HG02943 (cell line): ENCODE measurements around the gene SETD2.
A peak's percentile ranks its signal among the peaks of the same experiment; 100 is the strongest.

ENCODE experiments used
- ATAC-seq: cut with Tn5 transposase; IDR thresholded peaks from one replicate; pipeline ENCODE4 v1.9.1; 2021; ENCODE audit warnings: mild to moderate bottlenecking, low read depth, moderate library complexity; ENCODE audit not compliant: unreplicated experiment

The SETD2 gene

DNA sequence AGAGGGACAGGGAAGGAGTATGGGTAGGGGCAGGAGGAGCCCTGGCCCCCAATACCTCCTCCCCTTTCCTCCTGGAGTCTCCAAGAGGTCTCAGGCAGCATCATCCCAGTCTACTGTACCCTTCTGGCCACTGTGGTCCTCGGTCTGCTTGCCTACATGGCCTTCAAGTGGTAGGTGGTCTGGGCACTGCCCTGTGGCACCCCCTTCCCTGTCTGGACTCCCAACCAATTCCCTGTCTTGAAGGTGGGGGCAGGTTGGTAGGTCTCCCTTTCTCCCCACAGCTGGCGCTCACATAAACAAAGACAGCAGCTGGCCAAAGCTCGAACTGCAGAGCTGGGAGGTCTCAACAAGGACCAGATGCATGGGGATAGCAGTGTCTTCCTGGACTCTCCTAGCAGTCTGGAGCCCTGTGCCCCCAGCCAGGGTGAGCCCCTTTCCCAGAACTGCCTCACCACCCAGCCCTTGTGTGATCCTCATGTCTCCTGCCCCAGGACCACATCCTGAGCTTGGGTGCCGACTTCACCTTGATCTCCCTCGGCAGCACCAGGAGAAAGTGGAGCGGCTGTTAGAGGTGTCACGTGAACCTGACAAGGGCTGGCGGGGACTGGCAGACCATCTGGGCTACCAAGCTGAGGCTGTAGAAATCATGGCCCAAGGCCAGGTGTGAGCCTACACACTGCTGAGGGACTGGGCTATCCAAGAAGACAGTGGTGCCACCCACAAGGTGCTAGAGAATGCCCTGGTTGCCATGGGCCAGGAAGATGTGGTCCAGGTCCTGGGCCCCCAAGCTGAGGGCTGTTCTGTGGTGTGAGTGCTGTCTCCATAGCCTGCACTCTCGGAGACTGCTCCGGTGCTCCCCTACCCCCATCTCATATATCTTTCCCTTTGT lies 151.3 kb downstream of the SETD2 start:
- no peak for ATAC-seq

DNA sequence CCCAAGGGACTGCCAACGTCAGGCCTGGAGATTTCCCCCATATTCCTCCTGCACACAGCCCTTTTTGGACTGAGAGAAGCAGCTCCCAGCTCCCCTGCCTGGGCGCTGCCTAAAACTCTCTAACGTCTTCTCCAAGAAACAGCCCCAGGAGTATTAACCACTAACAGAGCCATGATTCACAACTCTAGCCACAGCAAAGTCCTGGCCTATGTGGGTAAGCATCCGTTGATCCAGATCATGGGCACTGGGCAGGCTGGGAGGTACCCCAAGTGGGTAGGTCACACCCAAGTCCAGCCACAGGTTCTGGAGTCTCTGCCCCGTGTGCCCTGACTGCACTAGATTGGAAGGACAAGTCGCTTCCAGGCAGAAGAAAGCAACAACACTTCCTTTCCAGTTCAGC lies 152.5 kb downstream of the SETD2 start:
- ATAC-seq, result no peak

- ATAC-seq, result no peak
These were observed 153.0 kb downstream of the SETD2 start for GRCh38 chr3:47010910-47011309.

DNA sequence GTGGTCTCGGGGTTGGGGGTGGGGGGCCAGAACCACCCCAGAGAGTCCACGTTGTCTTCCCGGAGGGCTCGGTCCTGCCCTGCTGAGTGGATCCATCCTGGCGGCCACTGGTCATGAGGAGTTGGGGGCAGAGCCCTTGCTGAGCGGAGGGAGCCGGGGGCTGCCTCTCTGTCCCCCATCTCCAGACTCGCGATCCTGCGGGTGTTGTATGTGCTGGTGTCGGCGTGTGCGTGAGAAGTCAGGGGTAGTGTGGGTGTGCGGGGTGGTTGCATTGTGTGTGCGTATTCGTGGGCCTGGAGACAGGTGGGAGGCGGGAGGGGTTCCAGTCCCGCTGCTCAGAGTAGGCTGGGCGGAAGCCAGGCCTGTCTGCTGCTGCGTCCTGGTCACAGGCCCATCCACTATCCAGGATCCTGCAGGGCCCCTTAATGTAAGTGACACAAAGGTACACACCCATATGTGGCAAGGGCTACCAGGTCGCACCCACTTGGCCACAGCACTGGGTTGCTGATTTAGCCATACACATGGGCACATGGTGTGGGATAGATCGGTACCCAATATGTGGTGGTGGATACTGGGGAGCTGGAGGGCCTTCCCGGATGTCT lies 153.7 kb downstream of the SETD2 start:
- no peak for ATAC-seq

DNA sequence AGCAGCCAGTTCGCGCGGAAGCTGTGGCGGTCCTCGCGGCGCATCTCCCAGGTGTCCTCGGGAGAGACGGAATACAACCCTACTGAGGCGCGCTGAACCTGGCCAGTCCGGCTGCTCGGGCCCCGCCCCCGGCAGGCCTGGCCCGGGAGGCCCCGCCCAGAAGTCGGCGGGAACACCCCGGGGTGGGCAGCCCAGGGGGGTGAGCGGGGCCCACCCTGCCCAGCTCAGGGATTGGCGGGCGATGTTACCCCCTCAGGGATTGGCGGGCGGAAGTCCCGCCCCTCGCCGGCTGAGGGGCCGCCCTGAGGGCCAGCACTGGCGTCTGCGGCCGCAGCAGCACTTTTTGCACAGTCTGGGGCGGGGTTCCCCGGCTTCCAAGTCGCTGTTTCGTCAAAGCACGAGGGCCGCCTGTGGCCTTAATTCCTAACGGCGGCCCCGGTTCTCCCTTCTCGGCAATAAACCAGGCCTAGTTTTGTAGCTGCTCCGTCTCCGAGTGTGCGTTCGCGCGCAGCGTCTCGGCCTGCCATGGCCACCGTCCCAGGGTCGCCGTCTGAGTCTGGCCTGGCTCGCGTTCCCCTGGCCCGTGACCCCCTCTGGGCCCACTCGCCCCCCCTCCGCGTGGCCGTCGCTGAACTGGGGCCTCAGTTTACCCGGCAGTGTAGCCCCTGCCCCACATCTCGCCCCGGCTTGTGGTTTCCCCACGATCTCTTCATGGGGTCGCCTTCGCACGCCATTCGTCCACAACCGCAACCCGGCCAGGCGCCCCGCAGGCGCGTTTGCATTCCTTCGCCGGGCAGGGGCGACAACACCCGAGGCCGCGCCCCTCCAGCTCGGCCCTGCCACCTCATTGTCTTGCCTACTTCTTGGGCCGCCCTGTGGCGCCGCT lies 154.4 kb downstream of the SETD2 start:
- ATAC-seq, result peak; percentile 59

DNA sequence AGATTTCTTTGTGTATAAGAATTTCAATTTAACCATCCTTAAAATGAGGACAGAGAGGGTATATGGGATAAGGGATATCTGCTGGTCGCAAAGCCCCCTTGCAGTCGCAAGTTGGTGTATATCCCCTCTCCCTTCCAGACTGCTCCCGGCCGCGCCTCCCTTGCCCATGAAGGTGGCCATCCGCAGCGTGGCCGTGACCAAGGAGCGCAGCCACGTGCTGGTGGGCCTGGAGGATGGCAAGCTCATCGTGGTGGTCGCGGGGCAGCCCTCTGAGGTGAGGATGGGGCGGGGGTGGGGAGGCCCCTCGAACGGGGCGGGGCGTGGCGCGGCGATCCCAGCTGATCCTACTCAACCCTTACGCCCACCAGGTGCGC lies 155.1 kb downstream of the SETD2 start:
- peak; percentile 3 for ATAC-seq

GRCh38 chr3:47008234-47008796 lies 155.6 kb downstream of the SETD2 start:
- no peak for ATAC-seq

DNA sequence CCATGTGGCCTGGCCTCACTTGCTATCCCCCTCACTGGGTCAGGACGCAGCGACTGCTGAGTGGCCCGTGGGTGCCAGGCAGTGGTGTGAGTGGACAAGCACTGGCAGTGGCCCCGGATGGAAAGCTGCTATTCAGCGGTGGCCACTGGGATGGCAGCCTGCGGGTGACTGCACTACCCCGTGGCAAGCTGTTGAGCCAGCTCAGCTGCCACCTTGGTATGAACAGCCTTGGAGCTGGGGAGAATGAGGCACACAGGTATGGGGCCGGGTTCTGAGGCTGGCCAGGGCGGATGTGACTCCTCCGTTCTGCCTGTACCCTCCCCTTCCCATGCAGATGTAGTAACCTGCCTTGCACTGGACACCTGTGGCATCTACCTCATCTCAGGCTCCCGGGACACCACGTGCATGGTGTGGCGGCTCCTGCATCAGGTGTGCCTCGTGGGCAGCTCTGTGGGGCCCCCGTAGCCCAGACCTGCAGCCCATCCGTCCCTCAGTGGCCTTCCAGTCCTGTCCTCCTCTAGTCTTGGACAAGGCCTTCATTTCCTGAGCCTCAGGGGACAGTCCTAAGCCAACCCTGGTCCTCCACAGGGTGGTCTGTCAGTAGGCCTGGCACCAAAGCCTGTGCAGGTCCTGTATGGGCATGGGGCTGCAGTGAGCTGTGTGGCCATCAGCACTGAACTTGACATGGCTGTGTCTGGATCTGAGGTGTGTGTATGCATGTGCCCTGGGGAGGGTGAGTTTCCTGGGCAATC lies 156.3 kb downstream of the SETD2 start:
- ATAC-seq, result no peak

- no peak for ATAC-seq
These were observed 156.9 kb downstream of the SETD2 start for GRCh38 chr3:47007001-47007400.

DNA sequence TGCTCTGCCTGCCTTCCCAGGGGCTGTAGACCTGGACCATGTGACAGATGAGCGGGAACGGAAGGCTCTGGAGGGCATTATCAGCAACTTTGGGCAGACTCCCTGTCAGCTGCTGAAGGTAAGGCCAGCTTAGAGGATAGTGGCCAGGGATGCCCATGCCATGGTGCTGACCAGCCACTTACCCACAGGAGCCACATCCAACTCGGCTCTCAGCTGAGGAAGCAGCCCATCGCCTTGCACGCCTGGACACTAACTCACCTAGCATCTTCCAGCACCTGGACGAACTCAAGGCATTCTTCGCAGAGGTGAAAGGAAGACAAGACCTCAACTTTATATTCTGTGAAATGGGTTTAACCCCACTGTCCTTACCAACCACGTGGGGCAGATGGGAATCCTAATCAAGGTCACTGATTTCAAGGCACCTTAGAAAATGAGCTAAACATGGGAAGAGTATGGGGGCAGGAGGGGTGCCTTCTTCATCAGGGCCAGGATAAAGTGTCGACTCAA lies 157.7 kb downstream of the SETD2 start:
- no peak for ATAC-seq

- no peak for ATAC-seq
These were observed 158.4 kb downstream of the SETD2 start for GRCh38 chr3:47005212-47006144.

- ATAC-seq, result no peak
These were observed 159.3 kb downstream of the SETD2 start for GRCh38 chr3:47004369-47005211.

DNA sequence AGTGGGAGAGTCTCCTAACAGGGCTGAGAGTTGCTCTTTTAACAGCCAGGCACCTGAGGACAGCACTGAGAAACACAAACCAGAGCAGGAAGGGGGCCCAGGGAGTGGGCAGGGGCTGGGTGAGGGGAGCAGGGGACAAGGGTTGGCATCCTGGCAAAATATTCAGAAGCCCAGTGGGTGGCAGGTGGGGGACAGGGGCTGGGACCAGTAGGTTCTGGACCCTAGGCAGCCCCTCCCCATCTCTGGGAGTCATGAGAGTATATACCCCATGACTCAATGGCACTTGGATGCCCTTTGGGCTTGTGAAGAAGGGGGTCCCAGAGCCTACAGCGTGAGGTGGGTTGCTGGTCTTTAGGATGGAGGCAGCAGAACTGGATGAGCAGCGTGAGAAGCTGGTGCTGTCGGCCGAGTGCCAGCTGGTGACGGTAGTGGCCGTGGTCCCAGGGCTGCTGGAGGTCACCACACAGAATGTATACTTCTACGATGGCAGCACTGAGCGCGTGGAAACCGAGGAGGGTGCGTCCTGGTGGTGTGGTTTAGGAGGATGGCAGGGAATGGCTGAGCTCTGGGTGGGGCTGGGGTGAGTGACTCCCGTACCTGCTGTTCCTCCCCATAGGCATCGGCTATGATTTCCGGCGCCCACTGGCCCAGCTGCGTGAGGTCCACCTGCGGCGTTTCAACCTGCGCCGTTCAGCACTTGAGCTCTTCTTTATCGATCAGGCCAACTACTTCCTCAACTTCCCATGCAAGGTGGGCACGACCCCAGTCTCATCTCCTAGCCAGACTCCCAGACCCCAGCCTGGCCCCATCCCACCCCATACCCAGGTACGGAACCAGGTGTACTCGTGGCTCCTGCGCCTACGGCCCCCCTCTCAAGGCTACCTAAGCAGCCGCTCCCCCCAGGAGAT lies 160.2 kb downstream of the SETD2 start:
- ATAC-seq, result no peak

DNA sequence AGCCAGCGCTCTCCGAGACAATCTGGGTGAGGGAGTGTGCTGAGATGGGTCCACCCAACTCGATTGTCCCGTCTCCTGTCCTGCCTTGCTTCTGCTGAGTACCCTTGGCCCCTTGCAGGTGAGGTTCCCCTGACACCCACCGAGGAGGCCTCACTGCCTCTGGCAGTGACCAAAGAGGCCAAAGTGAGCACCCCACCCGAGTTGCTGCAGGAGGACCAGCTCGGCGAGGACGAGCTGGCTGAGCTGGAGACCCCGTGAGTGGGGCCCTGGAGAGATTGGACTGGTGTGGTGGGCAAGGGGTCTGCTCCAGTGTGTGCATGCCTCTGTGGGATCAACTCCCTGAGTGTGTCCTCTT lies 160.9 kb downstream of the SETD2 start:
- no peak for ATAC-seq

DNA sequence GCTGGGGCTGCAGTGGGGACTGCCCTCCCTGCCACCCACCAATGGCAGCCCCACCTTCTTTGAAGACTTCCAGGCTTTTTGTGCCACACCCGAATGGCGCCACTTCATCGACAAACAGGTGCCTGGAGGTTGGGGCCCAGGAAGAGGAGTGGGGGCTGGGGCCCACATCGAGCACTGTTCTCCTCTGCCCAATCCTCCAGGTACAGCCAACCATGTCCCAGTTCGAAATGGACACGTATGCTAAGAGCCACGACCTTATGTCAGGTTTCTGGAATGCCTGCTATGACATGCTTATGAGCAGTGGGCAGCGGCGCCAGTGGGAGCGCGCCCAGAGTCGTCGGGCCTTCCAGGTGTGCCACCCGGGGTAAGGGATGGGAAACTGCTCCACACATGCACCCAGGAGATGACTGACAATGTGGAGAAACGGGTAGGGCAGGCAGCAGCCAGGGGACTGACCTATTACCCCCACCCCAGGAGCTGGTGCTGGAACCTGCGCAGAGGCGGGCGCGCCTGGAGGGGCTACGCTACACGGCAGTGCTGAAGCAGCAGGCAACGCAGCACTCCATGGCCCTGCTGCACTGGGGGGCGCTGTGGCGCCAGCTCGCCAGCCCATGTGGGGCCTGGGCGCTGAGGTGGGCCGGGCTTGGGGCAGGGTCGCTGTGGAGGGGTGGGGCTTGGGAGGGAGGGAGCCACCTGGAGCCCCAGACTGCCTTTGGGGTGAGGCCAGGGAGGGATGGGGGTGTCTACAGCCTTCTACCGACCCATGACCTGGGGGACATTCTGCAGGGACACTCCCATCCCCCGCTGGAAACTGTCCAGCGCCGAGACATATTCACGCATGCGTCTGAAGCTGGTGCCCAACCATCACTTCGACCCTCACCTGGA lies 161.5 kb downstream of the SETD2 start:
- ATAC-seq, result no peak

GRCh38 chr3:47001731-47002170 lies 162.2 kb downstream of the SETD2 start:
- ATAC-seq, result no peak
